ENCODE measurements around the gene SLC27A1. TPM values are rescaled to one million over a fixed set of nuclear protein-coding genes. Genes with fewer than 3 reads are reported as not detected.
A peak's percentile ranks its signal among the peaks of the same experiment; 100 is the strongest.

The SLC27A1 gene
- total and polyA plus RNA-seq, 9 of the 15 experiments (the other 6 are each of a cell fraction or from before 2014, with no cell fraction given): 0.06 to 3.0 (median 1.1) TPM

DNA sequence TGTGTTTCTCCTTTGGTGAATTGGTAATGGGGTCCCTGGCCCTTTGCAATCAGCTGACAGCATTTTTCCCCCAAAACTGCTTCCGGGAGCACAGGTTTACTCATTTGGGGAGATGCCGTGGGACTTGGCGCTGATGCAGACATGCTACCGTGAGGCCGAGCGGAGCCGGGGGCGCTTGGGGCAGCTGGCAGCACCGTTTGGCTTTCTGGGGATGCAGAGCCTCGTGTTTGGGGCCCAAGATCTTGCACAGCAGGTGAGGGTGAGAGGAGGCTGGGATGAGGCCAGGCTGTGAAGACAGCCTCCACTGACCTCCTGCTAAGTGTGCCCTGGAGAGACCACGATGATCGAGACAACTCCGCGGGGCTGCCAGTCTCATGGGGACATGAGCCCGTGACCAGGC is 71.7 kb downstream of the SLC27A1 start:
- in situ Hi-C loops (cut with MboI): no loop called here
- FAIRE-seq: no peak
- no TSS peak for BruUV-seq (replicated peaks)

More for the DNA sequence above, 71.7 kb downstream of the SLC27A1 start:
- ChIA-PET POLR2A (no interaction called here), CTCF (ENCODE audit: low intra/inter-chr PET ratio) (no interaction called here)
- no peaks in the 10 kb centered on the region for H3K9me3 ChIP-seq (replicated peaks; ENCODE audit: control insufficient read depth, insufficient read depth, low read depth, low read length)
- DNase-seq (ENCODE audit: extremely low read depth in 1 of 4, low spot score in 3 of 4) (no peak), ATAC-seq (no peak)
- H3K27ac ChIP-seq (ENCODE audit: extremely low read depth, low read depth, low read length): no peak overlapping the region
- H3K4me2 ChIP-seq (ENCODE audit: insufficient read depth, low read length): no peak overlapping the region
- peaks cover 7% of the 10 kb centered on the region for H3K9me1 ChIP-seq (ENCODE audit: control insufficient read depth, insufficient read depth, low read length)
- H3K4me1 ChIP-seq (replicated peaks in 1 of 2; ENCODE audit: control insufficient read depth in 2 of 2, insufficient read depth in 2 of 2, low read length in 2 of 2): peaks cover 10 to 39% of the 10 kb centered on the region in 2 experiments
- no peaks in the 10 kb centered on the region for H4K20me1 ChIP-seq (replicated peaks; ENCODE audit: control insufficient read depth, insufficient read depth, low read length)
- H3K9ac ChIP-seq (ENCODE audit: insufficient read depth in 1 of 2, low read depth in 2 of 2, low read length in 2 of 2): peak overlapping the region in 1 of 2 experiments; percentile 56; a peak in 1 of 4 replicates
- 80% methylated on average over 14 of the region's 15 CpGs for whole genome bisulfite sequencing (ENCODE audit: insufficient coverage, low coverage, missing lambda C conversion rate)
- no peaks in the 10 kb centered on the region for H3K36me3 ChIP-seq (ENCODE audit: control insufficient read depth, insufficient read depth, low read length)
- H3K79me2 ChIP-seq (ENCODE audit: control insufficient read depth, insufficient read depth, low read length): no peaks in the 10 kb centered on the region
- no peak overlapping the region for H2AFZ ChIP-seq (ENCODE audit: low read depth, low read length)
- H3K4me3 ChIP-seq: no peak overlapping the region
- TF ChIP-seq, protein P1, sequence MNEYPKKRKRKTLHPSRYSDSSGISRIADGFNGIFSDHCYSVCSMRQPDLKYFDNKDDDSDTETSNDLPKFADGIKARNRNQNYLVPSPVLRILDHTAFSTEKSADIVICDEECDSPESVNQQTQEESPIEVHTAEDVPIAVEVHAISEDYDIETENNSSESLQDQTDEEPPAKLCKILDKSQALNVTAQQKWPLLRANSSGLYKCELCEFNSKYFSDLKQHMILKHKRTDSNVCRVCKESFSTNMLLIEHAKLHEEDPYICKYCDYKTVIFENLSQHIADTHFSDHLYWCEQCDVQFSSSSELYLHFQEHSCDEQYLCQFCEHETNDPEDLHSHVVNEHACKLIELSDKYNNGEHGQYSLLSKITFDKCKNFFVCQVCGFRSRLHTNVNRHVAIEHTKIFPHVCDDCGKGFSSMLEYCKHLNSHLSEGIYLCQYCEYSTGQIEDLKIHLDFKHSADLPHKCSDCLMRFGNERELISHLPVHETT (CRISPR knock-in tag; conservative IDR thresholded peaks at IDR 0.05 in 1 of 2, IDR thresholded peaks at IDR 0.05 in 1 of 2): no peak
- no peak for TF ChIP-seq ZNF217 (CRISPR knock-in tag; IDR thresholded peaks at IDR 0.05)
- TF ChIP-seq RBM25 (IDR thresholded peaks at IDR 0.05; ENCODE audit: low read depth, low read length, severe bottlenecking): no peak
- TF ChIP-seq, protein P2, sequence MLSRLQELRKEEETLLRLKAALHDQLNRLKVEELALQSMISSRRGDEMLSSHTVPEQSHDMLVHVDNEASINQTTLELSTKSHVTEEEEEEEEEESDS (CRISPR knock-in tag; IDR thresholded peaks at IDR 0.05): no peak
- intact Hi-C loops (cut with micrococcal nuclease): no loop called here
- H3K27me3 ChIP-seq (ENCODE audit: control insufficient read depth in 2 of 2, insufficient read depth in 2 of 2, low read length in 2 of 2): peaks cover 3 to 4% of the 10 kb centered on the region in 2 experiments; a peak in 2 of 5 replicates
